ENCODE data around the gene OTUD4.
"Not testable (repeated sequence)": the region's sequence is repeated elsewhere in the genome, so short reads cannot be mapped to it uniquely, and the experiment has no call there.

The OTUD4 gene

GRCh38 chr4:145180298-145181090 lies at the start of gene OTUD4:
OTUD4 (minus strand) TSS chr4:145180589; CDS start chr4:145179973, 616 bp downstream.
- peak; percentile 95 for DNase-seq

- DNase-seq: not testable (repeated sequence)
Observed at GRCh38 chr4:145223228-145223627, 42.8 kb upstream of the OTUD4 start.

- not testable (repeated sequence) for DNase-seq
Observed at GRCh38 chr4:145221529-145221928, 41.1 kb upstream of the OTUD4 start.

- DNase-seq: no peak
Observed at GRCh38 chr4:145219090-145219489, 38.7 kb upstream of the OTUD4 start.

- DNase-seq: no peak
Observed at GRCh38 chr4:145218251-145218650, 37.9 kb upstream of the OTUD4 start.

- no peak for DNase-seq
Observed at GRCh38 chr4:145217349-145217748, 37.0 kb upstream of the OTUD4 start.

- DNase-seq: peak; percentile 48
Observed at GRCh38 chr4:145216535-145216934, 36.1 kb upstream of the OTUD4 start.

GRCh38 chr4:145213245-145213644 lies 32.9 kb upstream of the OTUD4 start:
- no peak for DNase-seq

GRCh38 chr4:145207934-145208333 lies 27.5 kb upstream of the OTUD4 start:
- no peak for DNase-seq

GRCh38 chr4:145203410-145203809 lies 23.0 kb upstream of the OTUD4 start:
- no peak for DNase-seq

- DNase-seq: no peak
Observed at GRCh38 chr4:145200366-145200765, 20.0 kb upstream of the OTUD4 start.

- DNase-seq: peak; percentile 81
Observed at GRCh38 chr4:145199051-145199716, 18.8 kb upstream of the OTUD4 start.

- no peak for DNase-seq
Observed at GRCh38 chr4:145196747-145197146, 16.4 kb upstream of the OTUD4 start.

GRCh38 chr4:145195167-145195952 lies 15.0 kb upstream of the OTUD4 start:
- no peak for DNase-seq

GRCh38 chr4:145189981-145190380 lies 9.6 kb upstream of the OTUD4 start:
- no peak for DNase-seq

GRCh38 chr4:145186729-145187128 lies 6.3 kb upstream of the OTUD4 start:
- DNase-seq: no peak

- no peak for DNase-seq
Observed at GRCh38 chr4:145183581-145183980, 3.2 kb upstream of the OTUD4 start.

GRCh38 chr4:145183023-145183422 lies 2.6 kb upstream of the OTUD4 start:
- DNase-seq: peak; percentile 14

- DNase-seq: no peak
Observed at GRCh38 chr4:145182222-145182621, 1.8 kb upstream of the OTUD4 start.

- no peak for DNase-seq
Observed at GRCh38 chr4:145181091-145181501, 707 bp upstream of the OTUD4 start.

- peak; percentile 40 for DNase-seq
Observed at GRCh38 chr4:145179861-145180297, 510 bp downstream of the OTUD4 start.

GRCh38 chr4:145179281-145179860 lies 1.0 kb downstream of the OTUD4 start:
- DNase-seq: peak; percentile 84

GRCh38 chr4:145178740-145179280 lies 1.6 kb downstream of the OTUD4 start:
- peak; percentile 58 for DNase-seq
